IMR-90 (cell line): Measurements from ENCODE around the gene LILRA1. TPM values are rescaled to one million over a fixed set of nuclear protein-coding genes. Genes with fewer than 3 reads are reported as not detected.

Experiments used
- ATAC-seq: fragments of 200-7000 bp; cut with Tn5 transposase; 2 replicates; pipeline ENCODE4 v1.9.1; 2020; ENCODE audit warnings: low read depth, mild to moderate bottlenecking, moderate library complexity
- BruUV-seq: library from RNA; stranded (reverse); fragments of 400-500 nt; replicated peaks from 2 replicates; lab custom pipeline; 2021; lab: Mats Ljungman, UMichigan
- CTCF ChIA-PET: fragments of 300-600 bp; formaldehyde crosslinking; extraction: SDS; loops from one replicate; lab custom pipeline; 2021; ENCODE audit warnings: antibody characterized with exemption; lab: Yijun Ruan, JAX
- POLR2A ChIA-PET: fragments of 300-600 bp; sonication (Branson Sonifier 250); formaldehyde crosslinking; loops from one replicate; lab custom pipeline; 2022; ENCODE audit warnings: antibody characterized with exemption; ENCODE audit not compliant: unreplicated experiment; lab: Charles Lee
- DNase-seq: peaks from one replicate; pipeline ENCODE4 v3.0.0; 2013
- H2AFZ ChIP-seq: replicated peaks from 2 replicates; pipeline ENCODE3; 2013; ENCODE audit warnings: low read length, mild to moderate bottlenecking; ENCODE audit not compliant: poor library complexity
- H2AK5ac ChIP-seq: 2 replicates; pipeline ENCODE4 v1.6.1; 2013; ENCODE audit warnings: low read depth, low read length, inconsistent platforms
- H2AK9ac ChIP-seq: replicated peaks from 2 replicates; pipeline ENCODE3; 2013; ENCODE audit warnings: mild to moderate bottlenecking, low read depth, low read length, moderate library complexity; ENCODE audit not compliant: poor library complexity
- H2BK120ac ChIP-seq: 2 replicates; pipeline ENCODE4 v1.6.1; 2013; ENCODE audit warnings: low read depth, low read length, inconsistent platforms
- H2BK15ac ChIP-seq: 3 replicates; pipeline ENCODE4 v1.6.1; 2013; ENCODE audit warnings: low read depth, low read length, inconsistent platforms
- H2BK20ac ChIP-seq: 2 replicates; pipeline ENCODE4 v1.6.1; 2013; ENCODE audit warnings: low read depth, mild to moderate bottlenecking, inconsistent platforms, low read length, moderate library complexity
- H2BK5ac ChIP-seq: 2 replicates; pipeline ENCODE4 v1.6.1; 2013; ENCODE audit warnings: mild to moderate bottlenecking, low read depth, low read length, inconsistent platforms; ENCODE audit not compliant: poor library complexity, severe bottlenecking
- H3K14ac ChIP-seq: replicated peaks from 2 replicates; pipeline ENCODE4 v1.6.1; 2013; ENCODE audit warnings: low read depth, low read length, inconsistent platforms
- H3K18ac ChIP-seq: 2 replicates; pipeline ENCODE4 v1.6.1; 2013; ENCODE audit warnings: low read depth, low read length, control low read depth
- H3K23ac ChIP-seq: 2 replicates; pipeline ENCODE4 v1.6.1; 2013; ENCODE audit warnings: low read depth, low read length, inconsistent platforms
- H3K27ac ChIP-seq: 2 replicates; pipeline ENCODE4 v1.5.1; 2013; ENCODE audit warnings: mild to moderate bottlenecking, control low read depth, low read length; ENCODE audit not compliant: insufficient read depth
- H3K27me3 ChIP-seq: 2 replicates; pipeline ENCODE4 v1.6.1; 2013; ENCODE audit warnings: low read length; ENCODE audit not compliant: control insufficient read depth, insufficient read depth
- H3K36me3 ChIP-seq: 2 replicates; pipeline ENCODE4 v1.6.1; 2013; ENCODE audit warnings: low read length, mixed read lengths; ENCODE audit not compliant: control insufficient read depth, insufficient read depth
- H3K4ac ChIP-seq: 2 replicates; pipeline ENCODE4 v1.6.1; 2013; ENCODE audit warnings: low read depth, low read length, inconsistent platforms
- H3K4me1 ChIP-seq: 2 replicates; pipeline ENCODE4 v1.6.1; 2013; ENCODE audit warnings: low read length, mixed read lengths; ENCODE audit not compliant: control insufficient read depth, insufficient read depth
- H3K4me2 ChIP-seq: 2 replicates; pipeline ENCODE4 v1.6.1; 2013; ENCODE audit warnings: low read depth, mild to moderate bottlenecking, control low read depth, low read length, moderate library complexity
- H3K4me3 ChIP-seq: 2 replicates; pipeline ENCODE4 v1.5.1; 2013; ENCODE audit warnings: low read depth, mild to moderate bottlenecking, control low read depth, low read length, moderate library complexity; ENCODE audit not compliant: insufficient read depth
- H3K56ac ChIP-seq: 2 replicates; pipeline ENCODE4 v1.6.1; 2013; ENCODE audit warnings: low read length, inconsistent platforms; ENCODE audit not compliant: insufficient read depth; ENCODE audit errors: extremely low read depth
- H3K79me1 ChIP-seq, 2 experiments: 2 replicates each; pipeline ENCODE4 v1.6.1; 2013; ENCODE audit warnings: low read length in 2 of 2, inconsistent platforms in 1 of 2, low read depth in 1 of 2
- H3K9ac ChIP-seq: 2 replicates; pipeline ENCODE4 v1.6.1; 2013; ENCODE audit warnings: low read depth, low read length, control low read depth
- H3K9me1 ChIP-seq: 2 replicates; pipeline ENCODE4 v1.6.1; 2013; ENCODE audit warnings: low read length, inconsistent platforms; ENCODE audit not compliant: insufficient read depth
- H3K9me3 ChIP-seq: 2 replicates; pipeline ENCODE4 v1.6.1; 2013; ENCODE audit warnings: low read length; ENCODE audit not compliant: control insufficient read depth, insufficient read depth
- H4K20me1 ChIP-seq: 2 replicates; pipeline ENCODE4 v1.6.1; 2013; ENCODE audit warnings: low read length, inconsistent platforms; ENCODE audit not compliant: insufficient read depth
- H4K5ac ChIP-seq: 2 replicates; pipeline ENCODE4 v1.6.1; 2013; ENCODE audit warnings: mild to moderate bottlenecking, low read depth, low read length, control low read depth
- H4K8ac ChIP-seq, 2 experiments: 2 replicates each; pipeline ENCODE4 v1.6.1; 2013; ENCODE audit warnings: low read depth in 2 of 2, low read length in 2 of 2, control low read depth in 1 of 2, inconsistent platforms in 1 of 2
- H4K91ac ChIP-seq: 2 replicates; pipeline ENCODE4 v1.6.1; 2013; ENCODE audit warnings: low read depth, low read length, inconsistent platforms; ENCODE audit not compliant: insufficient read depth
- BHLHE40 ChIP-seq: fragments of 150-350 bp; IDR thresholded peaks from 2 replicates; pipeline ENCODE4 v1.6.1; 2016; ENCODE audit warnings: mild to moderate bottlenecking, low read depth, low read length
- CEBPB ChIP-seq: IDR thresholded peaks from 2 replicates; pipeline ENCODE4 v1.6.1; 2012; ENCODE audit warnings: low read depth, low read length, improper control_type of control experiment
- CHD1 ChIP-seq: IDR thresholded peaks from 2 replicates; pipeline ENCODE4 v1.6.1; 2012; ENCODE audit warnings: low read depth, low read length, improper control_type of control experiment
- ELK1 ChIP-seq: fragments of 150-350 bp; IDR thresholded peaks from 2 replicates; pipeline ENCODE4 v1.6.1; 2016; ENCODE audit warnings: low read depth, mild to moderate bottlenecking, low read length, moderate library complexity, borderline replicate concordance
- MAFK ChIP-seq: IDR thresholded peaks from 2 replicates; pipeline ENCODE4 v1.6.1; 2012; ENCODE audit warnings: low read depth, low read length, improper control_type of control experiment
- MAZ ChIP-seq: IDR thresholded peaks from 2 replicates; pipeline ENCODE4 v1.6.1; 2012; ENCODE audit warnings: low read depth, mild to moderate bottlenecking, low read length, improper control_type of control experiment, moderate library complexity, borderline replicate concordance
- NFE2L2 ChIP-seq: fragments of 150-350 bp; IDR thresholded peaks from 2 replicates; pipeline ENCODE4 v1.6.1; 2016; ENCODE audit warnings: low read depth, mild to moderate bottlenecking, low read length
- POLR2A ChIP-seq: IDR thresholded peaks from 2 replicates; pipeline ENCODE4 v1.6.1; 2012; ENCODE audit warnings: mild to moderate bottlenecking, low read depth, low read length
- RAD21 ChIP-seq: IDR thresholded peaks from 2 replicates; pipeline ENCODE4 v1.6.1; 2012; ENCODE audit warnings: low read length, improper control_type of control experiment
- RCOR1 ChIP-seq: IDR thresholded peaks from 2 replicates; pipeline ENCODE4 v1.6.1; 2012; ENCODE audit warnings: mild to moderate bottlenecking, low read length, improper control_type of control experiment; ENCODE audit not compliant: insufficient replicate concordance
- RFX5 ChIP-seq: IDR thresholded peaks from 2 replicates; pipeline ENCODE4 v1.8.0; 2012; ENCODE audit warnings: low read depth, mild to moderate bottlenecking, low read length, moderate library complexity
- WGBS, 2 experiments: methylation state at CpG; one replicate each; pipeline versions ENCODE4 v1.1.5 to v1.1.7; 2013; ENCODE audit warnings: missing lambda C conversion rate in 2 of 2; ENCODE audit not compliant: insufficient read length in 1 of 2; ENCODE audit errors: extremely low coverage in 2 of 2; 5-methylcytosine and 5-hydroxymethylcytosine counted together
- dilution Hi-C: fragments of 300-500 bp; cut with HindIII; formaldehyde crosslinking; loops from one replicate; pipeline ENCODE4 v1.14.3; 2018; ENCODE audit warnings: low sequenced_read_pairs; ENCODE audit not compliant: unreplicated experiment
- in situ Hi-C: fragments of 300-500 bp; cut with MboI; formaldehyde crosslinking; loops from 3 replicates; pipeline ENCODE4 v1.14.3; 2019; ENCODE audit warnings: low sequenced_read_pairs, inconsistent platforms, mixed read lengths
- intact Hi-C: fragments of 100-400 bp; cut with micrococcal nuclease; formaldehyde crosslinking; loops from 2 replicates; pipeline ENCODE4 v1.10.0; 2022
- polyA plus RNA-seq, 3 experiments: library from polyadenylated mRNA; depleted of rRNA; stranded (reverse); fragments of >200 nt; gene quantifications; 2 replicates each; pipeline ENCODE4 v1.2.3, GENCODE V29; 2012; ENCODE audit warnings: low replicate concordance in 1 of 3
- total RNA-seq: library from RNA; depleted of rRNA; stranded (reverse); fragments of >200 nt; gene quantifications from 2 replicates; pipeline ENCODE4 v1.2.3, GENCODE V29; 2012

Gene LILRA1
- total and polyA plus RNA-seq, 2 of the 4 experiments (the other 2 are of a cell fraction): not detected

GRCh38 chr19:54587026-54587425 lies 6.4 kb upstream of the LILRA1 start:
- H3K4me1 ChIP-seq: no peaks in the 10 kb centered on the region
- H2BK20ac ChIP-seq: no peak overlapping the region
- H3K56ac ChIP-seq: no peak overlapping the region
- no peak overlapping the region for H3K4ac ChIP-seq
- ATAC-seq (no peak), DNase-seq (no peak)
- H3K79me1 ChIP-seq: no peaks in the 10 kb centered on the region
- H3K27me3 ChIP-seq: no peaks in the 10 kb centered on the region
- POLR2A ChIA-PET: no interaction called here
- no peak overlapping the region for H2BK5ac ChIP-seq
- no TSS peak for BruUV-seq
- no peak overlapping the region for H3K14ac ChIP-seq
- H4K20me1 ChIP-seq: no peaks in the 10 kb centered on the region
- no peak overlapping the region for H2BK120ac ChIP-seq
- H4K5ac ChIP-seq: no peak overlapping the region
- no peak overlapping the region for H3K4me3 ChIP-seq
- no peaks in the 10 kb centered on the region for H3K36me3 ChIP-seq
- no peak overlapping the region for H4K91ac ChIP-seq
- no peak overlapping the region for H3K9ac ChIP-seq
- no peak overlapping the region for H2AK5ac ChIP-seq
- intact Hi-C loops: no loop called here
- 30% methylated on average over 3 of the region's 7 CpGs; no CpG with 5 or more reads in 1 of the 2 experiments for WGBS, 2 experiments
- CTCF ChIA-PET: no interaction called here
- H3K9me3 ChIP-seq: peaks cover 28% of the 10 kb centered on the region
- no peak overlapping the region for H3K23ac ChIP-seq
- H3K18ac ChIP-seq: no peak overlapping the region
- dilution Hi-C loops: no loop called here
- in situ Hi-C loops: no loop called here
- no peak overlapping the region for H2AK9ac ChIP-seq
- H3K9me1 ChIP-seq: no peaks in the 10 kb centered on the region
- H3K4me2 ChIP-seq: no peak overlapping the region
- H4K8ac ChIP-seq: no peak overlapping the region
- H3K27ac ChIP-seq: no peak overlapping the region
- H2BK15ac ChIP-seq: no peak overlapping the region
- H2AFZ ChIP-seq: no peak overlapping the region
- no peak for TF ChIP-seq CEBPB
- TF ChIP-seq BHLHE40: no peak
- no peak for TF ChIP-seq NFE2L2
- no peak for TF ChIP-seq RAD21
- no peak for TF ChIP-seq RFX5
- TF ChIP-seq MAFK: no peak
- TF ChIP-seq ELK1: no peak
- no peak for TF ChIP-seq CHD1
- TF ChIP-seq POLR2A: no peak
- TF ChIP-seq MAZ: no peak
- no peak for TF ChIP-seq RCOR1
